GM21367 (cell line): ENCODE measurements around the gene RPH3AL.

Experiments
- ATAC-seq: cut with Tn5 transposase; IDR thresholded peaks from one replicate; pipeline ENCODE4 v1.9.1; 2021; ENCODE audit not compliant: unreplicated experiment

RPH3AL gene

DNA sequence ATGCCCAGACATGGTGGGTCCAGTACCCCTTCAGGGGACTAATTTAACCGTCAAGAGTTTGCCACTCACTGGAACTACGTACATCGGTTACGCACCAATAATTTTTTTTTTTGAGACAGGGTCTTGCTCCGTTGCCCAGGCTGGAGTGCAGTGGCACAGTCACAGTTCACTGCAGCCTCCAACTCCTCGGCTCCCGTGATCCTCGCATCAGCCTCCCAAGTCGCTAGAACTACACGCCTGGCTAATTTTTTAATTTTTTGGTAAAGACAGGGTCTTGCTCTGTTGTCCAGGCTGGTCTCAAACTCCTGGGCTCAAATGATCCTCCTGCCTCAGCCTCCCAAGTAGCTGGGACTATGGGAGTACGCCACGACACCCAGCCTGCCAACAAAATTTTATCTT is 15.6 kb downstream of the RPH3AL start:
- no peak for ATAC-seq

DNA sequence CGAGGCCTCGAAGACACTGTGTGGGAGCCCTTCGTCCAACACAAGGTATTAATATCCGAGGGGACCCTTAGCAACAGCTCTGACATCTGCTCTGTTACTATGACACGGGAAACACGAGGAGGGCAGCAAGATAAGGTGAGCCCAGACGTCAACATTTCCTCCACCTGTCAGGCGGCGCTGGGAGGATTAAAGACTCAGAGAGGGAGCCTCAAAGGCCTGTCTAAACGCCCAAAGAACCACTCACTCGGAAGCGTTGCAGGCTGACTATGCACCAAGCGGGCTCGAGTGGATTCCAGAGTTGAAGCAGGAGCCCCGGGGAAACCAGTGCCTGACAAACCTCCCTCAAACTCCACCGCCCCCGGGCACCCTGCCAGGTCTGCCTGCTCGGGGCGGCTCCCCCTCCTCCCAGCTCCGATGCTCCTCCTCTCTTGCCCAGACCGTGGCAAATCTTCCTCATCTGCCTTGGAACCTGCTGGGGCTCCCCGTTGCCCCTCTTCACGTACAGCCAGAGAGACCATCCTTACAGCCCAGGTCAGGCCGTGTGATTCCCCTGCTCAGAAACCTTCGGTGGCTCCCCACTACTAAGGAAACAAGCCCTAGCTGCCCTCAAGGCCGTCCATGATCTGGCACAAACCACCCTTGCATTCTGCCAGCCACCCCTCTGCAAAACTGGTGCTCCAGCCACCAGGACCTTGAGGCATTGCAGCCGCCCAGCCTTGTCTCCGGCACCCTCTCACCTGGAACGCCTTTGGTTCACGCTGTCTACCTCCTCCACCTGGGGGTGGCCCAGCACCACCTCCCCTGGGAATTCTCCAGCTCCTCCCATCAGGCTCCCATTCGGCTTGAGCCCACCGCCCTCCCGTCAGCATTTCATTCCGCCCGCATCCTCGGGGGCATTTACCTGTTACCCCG is 16.2 kb downstream of the RPH3AL start:
- ATAC-seq = no peak

- ATAC-seq = no peak
Measured at GRCh38 chr17:335691-336090, 16.9 kb downstream of the RPH3AL start.

- ATAC-seq = no peak
Measured at GRCh38 chr17:334974-335481, 17.6 kb downstream of the RPH3AL start.

DNA sequence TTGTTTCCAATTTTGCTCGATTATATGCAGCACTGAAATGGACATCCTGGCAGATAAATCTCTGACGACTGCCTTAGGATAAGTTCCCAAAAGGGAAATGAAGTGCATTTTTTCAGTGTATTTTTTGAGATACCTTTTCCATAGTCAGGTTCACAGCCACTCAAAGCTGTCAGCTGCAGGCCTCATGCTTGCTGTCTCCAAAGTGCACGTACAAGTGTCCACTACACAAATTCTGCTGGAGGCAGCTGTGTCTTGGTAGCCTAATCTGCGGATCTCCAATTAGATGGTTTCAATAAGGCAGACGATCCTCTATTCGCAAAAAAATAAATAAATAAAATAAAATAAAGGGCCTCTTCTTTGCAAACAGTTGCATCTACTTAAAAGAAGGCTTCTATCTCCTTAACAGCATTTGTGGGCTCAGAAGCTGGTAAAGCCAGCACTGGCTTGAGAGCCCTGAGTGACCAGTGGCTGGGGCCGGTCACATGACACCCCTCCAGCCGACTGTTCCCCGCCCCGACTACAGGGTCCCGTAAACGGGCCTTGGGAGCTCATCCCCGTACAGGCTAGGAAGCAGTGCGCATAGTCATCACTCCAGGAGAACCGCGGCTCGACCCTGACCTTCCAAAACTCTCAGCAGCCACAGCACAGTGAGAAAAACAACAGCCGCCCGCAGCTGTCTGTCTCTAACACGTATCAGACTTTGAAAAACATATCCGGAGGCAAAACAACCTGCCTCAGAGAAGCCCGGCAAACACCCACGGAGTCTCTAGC is 18.8 kb downstream of the RPH3AL start:
- ATAC-seq = no peak

DNA sequence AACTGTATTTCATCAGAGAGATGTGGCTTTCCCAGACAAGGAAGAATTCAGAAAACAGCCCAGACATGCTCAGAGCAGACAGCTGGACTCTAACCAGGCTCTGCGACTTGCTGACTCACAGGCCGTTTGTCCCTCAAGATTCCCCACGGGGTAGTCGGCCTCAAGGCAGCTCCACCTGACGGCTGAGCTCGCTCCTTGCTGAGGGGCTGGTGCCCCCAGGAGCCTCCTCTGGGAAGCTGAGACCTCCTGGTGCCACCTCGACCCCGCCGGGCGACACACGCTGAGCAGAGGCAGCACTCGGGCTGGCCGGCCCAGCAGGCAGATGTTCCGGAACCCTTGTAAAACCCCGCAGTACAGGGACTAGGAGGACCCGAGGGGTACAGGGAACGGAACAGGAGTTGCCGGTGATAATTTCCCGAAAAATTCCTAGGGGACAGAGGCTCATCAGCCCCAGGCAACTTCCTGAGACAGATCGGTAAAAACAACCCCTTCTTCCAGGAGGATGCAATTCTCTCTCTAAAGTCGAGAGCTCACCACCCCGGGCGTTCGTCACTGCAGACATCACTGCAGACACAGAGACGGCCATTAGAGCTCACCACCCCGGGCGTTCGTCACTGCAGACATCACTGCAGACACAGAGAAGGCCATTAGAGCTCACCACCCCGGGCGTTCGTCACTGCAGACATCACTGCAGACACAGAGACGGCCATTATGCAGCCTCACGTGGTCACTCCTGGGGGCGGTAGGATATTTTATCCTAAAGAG is 19.9 kb downstream of the RPH3AL start:
- ATAC-seq = no peak

GRCh38 chr17:332023-332422 is 20.6 kb downstream of the RPH3AL start:
- no peak for ATAC-seq

GRCh38 chr17:330993-331701 is 21.5 kb downstream of the RPH3AL start:
- no peak for ATAC-seq

GRCh38 chr17:329784-330420 is 22.7 kb downstream of the RPH3AL start:
- no peak for ATAC-seq

DNA sequence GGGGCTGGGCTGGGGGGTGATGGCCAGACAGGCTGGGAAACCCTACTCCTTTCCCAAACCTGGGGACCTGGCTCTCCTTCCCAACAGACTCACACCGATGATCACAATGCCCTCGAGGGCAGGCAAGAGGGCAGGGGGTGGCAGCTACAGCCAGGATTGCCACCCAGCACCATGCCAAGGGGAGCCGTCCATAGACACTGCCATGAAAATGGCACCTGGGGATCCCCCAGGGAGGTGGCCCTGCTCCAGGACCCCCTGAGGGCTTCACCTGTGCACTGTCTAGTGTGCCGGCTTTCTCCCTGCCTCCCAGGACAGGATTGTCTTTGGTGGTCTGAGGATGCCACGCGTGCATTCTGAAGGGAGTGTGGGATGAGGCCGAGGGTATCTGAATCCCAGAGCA is 24.6 kb downstream of the RPH3AL start:
- no peak for ATAC-seq

GRCh38 chr17:327296-327695 is 25.3 kb downstream of the RPH3AL start:
- ATAC-seq = no peak

GRCh38 chr17:326010-326621 is 26.5 kb downstream of the RPH3AL start:
- no peak for ATAC-seq

GRCh38 chr17:325270-326009 is 27.2 kb downstream of the RPH3AL start:
- ATAC-seq = no peak

DNA sequence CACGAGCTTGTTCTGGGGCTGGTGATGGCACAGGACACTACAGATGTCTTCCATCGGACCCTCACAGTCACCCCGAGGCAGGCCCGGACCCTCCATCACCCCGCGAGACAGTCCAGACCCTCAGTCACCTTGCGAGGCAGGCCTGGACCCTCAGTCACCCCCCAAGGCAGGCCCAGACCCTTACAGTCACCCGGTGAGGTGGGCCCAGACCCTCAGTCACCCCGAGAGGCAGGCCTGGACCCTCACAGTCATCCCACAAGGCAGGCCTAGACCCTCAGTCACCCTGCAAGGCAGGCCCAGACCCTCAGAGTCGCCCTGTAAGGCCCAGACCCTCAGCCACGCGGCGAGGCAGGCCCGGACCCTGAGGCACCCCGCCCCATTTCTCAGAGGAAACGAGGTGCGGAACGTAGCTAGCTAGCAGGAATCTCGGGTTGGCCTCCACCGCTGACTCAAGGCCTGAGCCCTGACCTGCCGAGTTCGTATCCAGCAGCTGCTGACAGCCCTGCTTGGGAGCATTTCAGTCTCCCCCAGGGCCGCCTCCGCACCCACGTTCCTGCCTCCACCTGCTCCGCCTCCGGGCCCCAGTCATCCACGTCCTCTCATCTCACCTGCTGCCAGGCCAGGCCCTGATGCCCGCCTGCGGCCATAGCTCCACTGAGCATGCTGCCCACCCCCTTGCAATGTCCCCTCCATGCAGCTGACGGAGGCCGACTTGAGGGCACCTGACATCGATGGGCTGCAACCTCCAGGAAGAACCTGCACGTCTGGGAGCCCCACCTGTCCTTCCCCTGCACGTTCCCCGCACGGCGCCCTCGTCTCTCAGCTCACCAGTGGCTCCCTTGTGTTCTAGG is 28.7 kb downstream of the RPH3AL start:
- ATAC-seq = no peak

DNA sequence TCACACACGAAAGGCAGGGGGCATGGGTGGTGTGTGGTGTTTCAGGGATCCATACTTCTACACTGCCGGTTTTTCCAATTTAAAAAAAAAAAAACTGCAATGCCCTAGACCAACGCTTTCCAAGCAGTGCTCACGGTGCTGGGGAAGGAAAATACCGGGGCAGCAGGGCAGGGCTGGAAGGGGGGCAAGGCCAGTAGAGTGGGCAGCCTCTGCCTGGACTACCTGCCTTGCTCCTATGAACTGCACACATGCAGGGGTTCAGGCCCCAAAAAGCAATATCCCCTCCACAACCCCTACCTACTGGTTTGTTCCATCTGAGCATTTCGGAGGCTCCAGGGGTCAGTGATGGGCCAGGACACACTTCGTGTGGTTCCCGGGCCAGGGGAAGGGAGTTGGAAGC is 29.4 kb downstream of the RPH3AL start:
- ATAC-seq = no peak

DNA sequence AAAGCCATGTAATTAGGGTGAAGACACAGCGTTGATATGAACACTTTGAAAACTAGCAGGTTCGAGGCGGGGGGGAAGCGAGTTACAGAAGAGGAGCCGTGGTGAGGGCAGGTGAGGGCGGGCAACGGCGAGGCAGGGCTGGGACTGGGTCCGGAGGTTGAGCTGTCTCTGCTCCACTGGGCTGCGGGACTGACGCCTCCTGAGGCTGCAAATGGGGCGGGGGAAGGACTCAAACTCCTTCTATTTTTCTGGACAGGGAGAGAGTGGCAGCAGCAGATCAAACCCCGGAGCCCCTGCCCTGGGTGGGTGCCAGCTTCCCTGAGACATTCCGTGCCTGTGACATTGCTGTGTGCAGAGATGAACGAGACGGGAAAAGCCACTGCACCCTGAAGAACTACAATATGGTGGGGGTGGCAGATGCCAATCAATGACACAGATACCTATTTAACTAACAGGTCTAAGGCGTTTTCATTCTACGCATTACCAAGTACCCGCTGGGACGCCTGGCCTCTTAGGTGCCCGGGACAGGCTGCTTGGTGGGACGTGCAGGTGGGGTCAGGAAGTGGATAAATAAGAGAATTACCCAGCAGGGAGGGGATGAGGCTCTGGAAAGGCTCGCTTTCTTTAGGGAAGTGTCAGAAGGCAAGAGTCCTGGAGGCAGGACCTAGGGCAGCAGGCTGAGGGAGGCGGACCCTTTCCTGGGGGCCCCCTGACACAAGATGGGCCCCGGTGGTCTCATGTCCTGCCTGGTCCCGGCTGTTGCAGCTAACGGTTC is 30.4 kb downstream of the RPH3AL start:
- no peak for ATAC-seq

GRCh38 chr17:321386-321941 is 31.1 kb downstream of the RPH3AL start:
- ATAC-seq = no peak
